Measurements from ENCODE around the gene PJVK.

- TF ChIP-seq CTCF (conservative IDR thresholded peaks at IDR 0.05; ENCODE audit: low read depth, low read length) (no peak), POLR2A (IDR thresholded peaks at IDR 0.05; ENCODE audit: low read depth, low read length) (no peak), FOS (IDR thresholded peaks at IDR 0.05; ENCODE audit: low read depth, low read length) (no peak), CEBPB (IDR thresholded peaks at IDR 0.05; ENCODE audit: low read depth, low read length) (no peak), BHLHE40 (IDR thresholded peaks at IDR 0.05; ENCODE audit: low read depth, low read length) (no peak)
- TF ChIP-seq, protein P1, sequence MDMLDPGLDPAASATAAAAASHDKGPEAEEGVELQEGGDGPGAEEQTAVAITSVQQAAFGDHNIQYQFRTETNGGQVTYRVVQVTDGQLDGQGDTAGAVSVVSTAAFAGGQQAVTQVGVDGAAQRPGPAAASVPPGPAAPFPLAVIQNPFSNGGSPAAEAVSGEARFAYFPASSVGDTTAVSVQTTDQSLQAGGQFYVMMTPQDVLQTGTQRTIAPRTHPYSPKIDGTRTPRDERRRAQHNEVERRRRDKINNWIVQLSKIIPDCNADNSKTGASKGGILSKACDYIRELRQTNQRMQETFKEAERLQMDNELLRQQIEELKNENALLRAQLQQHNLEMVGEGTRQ (IDR thresholded peaks at IDR 0.05; ENCODE audit: low read depth, low read length): no peak
Measured at GRCh38 chr2:178506949-178507348, 55.8 kb downstream of the PJVK start.
